NT2/D1 (cell line): ENCODE results near the gene SPECC1L.

Source experiments
- DNase-seq: peaks from one replicate; pipeline ENCODE4 v3.0.0-alpha.2; 2011; ENCODE audit warnings: low read depth, low spot score
- H3K27me3 ChIP-seq: 2 replicates; pipeline ENCODE4 v1.6.0; 2011; ENCODE audit warnings: mild to moderate bottlenecking; ENCODE audit not compliant: insufficient read length, insufficient read depth
- H3K36me3 ChIP-seq: 2 replicates; pipeline ENCODE4 v1.6.1; 2011; ENCODE audit warnings: mild to moderate bottlenecking, low read length, mixed read lengths; ENCODE audit not compliant: insufficient read depth, insufficient read length
- H3K4me1 ChIP-seq: 2 replicates; pipeline ENCODE4 v1.5.1; 2011; ENCODE audit not compliant: insufficient read depth, insufficient read length
- H3K4me3 ChIP-seq: 2 replicates; pipeline ENCODE4 v1.5.1; 2011; ENCODE audit warnings: low read depth; ENCODE audit not compliant: insufficient read length
- H3K9ac ChIP-seq: 2 replicates; pipeline ENCODE4 v1.6.0; 2011; ENCODE audit warnings: low read depth; ENCODE audit not compliant: insufficient read length
- H3K9me3 ChIP-seq: 2 replicates; pipeline ENCODE4 v1.5.1; 2011; ENCODE audit warnings: mild to moderate bottlenecking, low read length; ENCODE audit not compliant: insufficient read depth
- SUZ12 ChIP-seq: IDR thresholded peaks from 2 replicates; pipeline ENCODE4 v1.6.1; 2011; ENCODE audit not compliant: insufficient read length, insufficient read depth; ENCODE audit errors: extremely low read depth
- YY1 ChIP-seq: IDR thresholded peaks from 2 replicates; pipeline ENCODE4 v1.6.1; 2011; ENCODE audit not compliant: insufficient read length, insufficient read depth
- ZNF274 ChIP-seq: IDR thresholded peaks from 2 replicates; pipeline ENCODE4 v1.6.1; 2011; ENCODE audit warnings: mild to moderate bottlenecking, low read depth, low read length

The SPECC1L gene

GRCh38 chr22:24380220-24380904 is 109.7 kb downstream of the SPECC1L start:
- Histone ChIP-seq H3K4me3 (no peak overlapping the region), H3K9me3 (no peaks in the 10 kb centered on the region), H3K27me3 (no peaks in the 10 kb centered on the region), H3K9ac (no peak overlapping the region), H3K4me1 (no peaks in the 10 kb centered on the region), H3K36me3 (peaks cover 26% of the 10 kb centered on the region)
- DNase-seq: no peak
- TF ChIP-seq SUZ12: no peak
- no peak for TF ChIP-seq ZNF274
- TF ChIP-seq YY1: no peak

DNA sequence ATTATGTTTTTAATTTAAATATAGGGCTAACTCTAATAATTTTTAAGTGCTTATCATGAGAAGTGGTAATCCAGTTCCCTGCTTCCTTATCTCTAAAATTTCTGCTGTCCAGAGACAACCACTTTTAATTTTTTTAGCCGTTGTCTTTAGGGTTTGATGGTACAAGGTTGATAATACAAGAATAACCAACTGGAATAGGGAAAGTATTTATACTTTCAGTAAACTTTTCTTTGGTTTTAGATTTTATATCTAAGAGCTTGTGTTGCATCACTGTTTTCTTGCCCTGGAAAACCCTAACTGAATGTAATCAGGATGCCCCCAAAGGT is 110.2 kb downstream of the SPECC1L start:
- H3K36me3 ChIP-seq: peaks cover 22% of the 10 kb centered on the region

DNA sequence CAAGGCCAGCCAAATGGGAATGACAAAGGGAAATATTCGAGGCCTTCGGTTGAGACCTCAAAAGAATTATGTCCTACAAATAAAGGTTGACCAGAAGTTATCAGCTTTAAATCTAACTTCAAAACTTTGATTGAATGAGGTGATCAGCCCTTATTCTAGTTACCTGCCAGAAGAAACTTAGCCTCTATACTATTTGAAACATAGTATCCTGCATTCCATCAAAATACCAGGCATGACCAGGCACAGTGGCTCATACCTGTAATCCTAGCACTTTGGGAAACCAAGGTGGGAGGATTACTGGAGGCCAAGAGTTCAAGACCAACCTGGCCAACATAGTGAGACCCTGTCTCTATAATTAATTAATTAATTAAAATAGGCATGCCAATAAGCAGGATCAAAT is 112.4 kb downstream of the SPECC1L start:
- peaks cover 12% of the 10 kb centered on the region for H3K36me3 ChIP-seq
- no peak for TF ChIP-seq YY1
- TF ChIP-seq SUZ12: no peak
- DNase-seq: no peak

More for the DNA sequence above, 110.2 kb downstream of the SPECC1L start:
- no peaks in the 10 kb centered on the region for H3K27me3 ChIP-seq
- H3K9me3 ChIP-seq: no peaks in the 10 kb centered on the region
- TF ChIP-seq ZNF274: no peak
- no peak for TF ChIP-seq SUZ12
- TF ChIP-seq YY1: no peak
- no peak overlapping the region for H3K4me3 ChIP-seq
- no peaks in the 10 kb centered on the region for H3K4me1 ChIP-seq
- H3K9ac ChIP-seq: no peak overlapping the region
- no peak for DNase-seq

DNA sequence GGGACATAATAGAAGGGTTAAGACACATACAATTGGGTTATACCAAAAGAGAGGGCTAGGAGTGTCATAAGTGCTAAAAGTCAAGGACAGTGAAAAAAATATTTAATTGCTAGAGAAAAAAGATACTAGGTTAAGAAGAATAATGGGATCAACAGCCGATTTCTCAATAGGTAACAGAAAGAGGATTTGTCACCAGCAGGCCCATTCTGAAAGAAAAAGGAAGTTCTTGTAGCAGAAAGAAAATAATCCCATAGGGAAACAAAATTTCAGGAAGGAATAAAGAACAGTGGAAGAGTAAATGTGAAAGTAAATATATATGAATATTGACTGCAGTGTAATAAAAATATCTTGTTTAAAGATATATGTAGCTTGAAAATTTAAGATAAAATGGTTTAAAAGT is 113.5 kb downstream of the SPECC1L start:
- H3K9ac ChIP-seq: no peak overlapping the region
- DNase-seq: no peak
- H3K36me3 ChIP-seq: peaks cover 12% of the 10 kb centered on the region
- no peaks in the 10 kb centered on the region for H3K9me3 ChIP-seq
- TF ChIP-seq SUZ12 (no peak), ZNF274 (no peak)
- no peaks in the 10 kb centered on the region for H3K27me3 ChIP-seq
- H3K4me1 ChIP-seq: no peaks in the 10 kb centered on the region
- H3K4me3 ChIP-seq: no peak overlapping the region

More for the DNA sequence above, 112.4 kb downstream of the SPECC1L start:
- Histone ChIP-seq H3K4me3 (no peak overlapping the region), H3K9ac (no peak overlapping the region), H3K27me3 (no peaks in the 10 kb centered on the region), H3K9me3 (no peaks in the 10 kb centered on the region), H3K4me1 (no peaks in the 10 kb centered on the region)

- no peak for DNase-seq
Measured at GRCh38 chr22:24386937-24387471, 116.4 kb downstream of the SPECC1L start.

GRCh38 chr22:24389680-24390079 is 119.0 kb downstream of the SPECC1L start:
- no peak for TF ChIP-seq ZNF274
- no peak for TF ChIP-seq SUZ12
- no peak for TF ChIP-seq YY1
- H3K36me3 ChIP-seq: peaks cover 28% of the 10 kb centered on the region
- H3K4me1 ChIP-seq: no peaks in the 10 kb centered on the region
- H3K4me3 ChIP-seq: no peak overlapping the region
- H3K27me3 ChIP-seq: no peaks in the 10 kb centered on the region
- H3K9ac ChIP-seq: no peak overlapping the region
- no peaks in the 10 kb centered on the region for H3K9me3 ChIP-seq
- no peak for DNase-seq

More at GRCh38 chr22:24386937-24387471, 116.4 kb downstream of the SPECC1L start:
- peaks cover 13% of the 10 kb centered on the region for H3K36me3 ChIP-seq
- no peaks in the 10 kb centered on the region for H3K27me3 ChIP-seq
- H3K9me3 ChIP-seq: no peaks in the 10 kb centered on the region
- no peaks in the 10 kb centered on the region for H3K4me1 ChIP-seq
- H3K4me3 ChIP-seq: no peak overlapping the region
- H3K9ac ChIP-seq: no peak overlapping the region
- TF ChIP-seq YY1 (no peak), SUZ12 (no peak), ZNF274 (no peak)

DNA sequence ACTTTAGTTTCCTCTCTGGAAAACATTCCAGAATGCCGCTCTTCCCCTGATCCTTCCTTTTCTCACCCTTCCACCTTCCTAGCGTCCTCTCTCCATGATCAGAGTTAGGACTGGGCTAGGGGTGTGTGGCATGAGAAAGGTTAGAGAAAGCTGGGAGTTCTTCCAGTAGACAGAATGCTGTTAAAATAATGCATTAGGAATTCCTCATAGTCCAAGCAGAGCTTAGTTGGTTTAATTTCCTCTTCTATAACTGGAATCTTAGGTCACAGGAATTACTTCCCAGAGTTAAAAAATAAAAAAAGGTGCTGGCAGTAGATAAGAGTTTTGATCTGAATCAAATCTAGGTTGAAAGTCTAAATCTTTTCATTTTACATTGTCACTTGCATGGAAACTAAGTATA is 119.5 kb downstream of the SPECC1L start:
- H3K27me3 ChIP-seq: no peaks in the 10 kb centered on the region
- no peaks in the 10 kb centered on the region for H3K9me3 ChIP-seq
- no peak for TF ChIP-seq YY1
- no peak for TF ChIP-seq SUZ12
- no peak for TF ChIP-seq ZNF274
- H3K4me1 ChIP-seq: no peaks in the 10 kb centered on the region
- peaks cover 32% of the 10 kb centered on the region for H3K36me3 ChIP-seq
- no peak overlapping the region for H3K9ac ChIP-seq
- no peak overlapping the region for H3K4me3 ChIP-seq
- no peak for DNase-seq

DNA sequence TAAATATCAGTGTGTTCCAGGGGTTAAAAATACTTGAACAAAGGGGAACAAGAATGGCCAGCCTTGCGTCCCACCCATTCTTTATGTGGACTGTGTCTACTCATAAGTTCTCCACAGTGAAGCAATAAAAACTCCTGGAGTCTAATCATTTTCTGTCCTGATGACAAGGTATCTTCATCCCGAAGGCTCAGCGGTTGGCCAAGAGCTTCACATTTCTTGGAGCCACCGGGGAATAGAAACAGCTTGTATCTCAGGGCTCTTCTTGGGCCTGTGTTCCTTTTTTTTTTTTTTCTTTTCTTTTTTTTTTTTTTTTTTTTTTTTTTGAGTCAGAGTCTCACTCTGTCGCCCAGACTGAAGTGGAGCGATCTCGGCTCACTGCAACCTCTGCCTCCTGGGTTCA is 119.9 kb downstream of the SPECC1L start:
- no peak for DNase-seq
- TF ChIP-seq ZNF274: no peak
- TF ChIP-seq YY1: no peak
- no peak for TF ChIP-seq SUZ12
- no peaks in the 10 kb centered on the region for H3K27me3 ChIP-seq

More for the DNA sequence above, 119.9 kb downstream of the SPECC1L start:
- H3K9me3 ChIP-seq: no peaks in the 10 kb centered on the region
- H3K9ac ChIP-seq: no peak overlapping the region
- no peaks in the 10 kb centered on the region for H3K4me1 ChIP-seq
- no peak overlapping the region for H3K4me3 ChIP-seq
- H3K36me3 ChIP-seq: peaks cover 36% of the 10 kb centered on the region
